ENCODE measurements around the gene CREB3. TPM values are rescaled to one million over a fixed set of nuclear protein-coding genes. Genes with fewer than 3 reads are reported as not detected.

Gene CREB3
- total and polyA plus RNA-seq, 2 experiments from 2014 or later, result 20.3 to 32.4 TPM

DNA sequence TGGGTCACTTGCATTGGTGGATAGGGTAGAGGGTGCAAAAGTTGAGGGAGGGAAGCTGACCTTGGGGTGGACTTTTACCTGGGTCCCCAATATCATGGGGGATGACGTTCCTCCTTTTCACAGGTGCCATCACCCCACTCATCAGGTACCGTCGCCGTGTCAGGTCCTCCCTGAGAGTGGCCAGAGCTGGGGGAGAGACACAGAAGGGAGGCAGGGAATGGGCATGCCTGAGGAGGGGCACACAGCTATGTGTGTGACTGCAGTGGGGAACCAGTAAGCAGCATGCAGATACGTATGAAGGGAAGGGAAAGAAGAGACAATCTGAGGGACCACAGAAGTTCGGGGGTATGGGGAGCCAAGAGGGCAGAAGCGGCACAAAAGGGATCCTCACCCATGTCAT is 6.5 kb downstream of the CREB3 start (continued):
- TF ChIP-seq CTCF (conservative IDR thresholded peaks at IDR 0.05; ENCODE audit: low read depth in 2 of 2), result no peak

- no peak overlapping the region for H3K4me3 ChIP-seq
- no peaks in the 10 kb centered on the region for H3K27me3 ChIP-seq (ENCODE audit: insufficient read depth)
- H3F3A ChIP-seq (replicated peaks; ENCODE audit: low read depth), result peaks cover 6% of the 10 kb centered on the region; the same call in 1 of the 2 replicates
- no peaks in the 10 kb centered on the region for H3K4me1 ChIP-seq (ENCODE audit: insufficient read depth)
- H3K79me2 ChIP-seq (replicated peaks; ENCODE audit: insufficient read depth), result peaks cover 6% of the 10 kb centered on the region
- H3K27ac ChIP-seq (ENCODE audit: low read depth), result no peak overlapping the region
- Mint-ChIP-seq H3K36me3 (ENCODE audit: low read depth) (peaks cover 92% of the 10 kb centered on the region), H3K4me3 (no peak overlapping the region), H3K27ac (no peak overlapping the region), H3K27me3 (ENCODE audit: insufficient read depth, low read depth, poor library complexity) (peaks cover 3% of the 10 kb centered on the region), H3K4me1 (no peaks in the 10 kb centered on the region; the same call in 2 of the 3 replicates), H3K9me3 (no peaks in the 10 kb centered on the region; the same call in 2 of the 3 replicates)
- ATAC-seq (no peak), DNase-seq (ENCODE audit: low spot score) (no peak)
- H2AFZ ChIP-seq, result no peak overlapping the region
- H3K9me2 ChIP-seq (ENCODE audit: insufficient read depth), result no peaks in the 10 kb centered on the region
- H3K36me3 ChIP-seq (ENCODE audit: insufficient read depth), result peaks cover 45% of the 10 kb centered on the region
- peaks cover 14% of the 10 kb centered on the region for H4K20me1 ChIP-seq (replicated peaks; ENCODE audit: insufficient read depth)
- H3K4me2 ChIP-seq, result no peak overlapping the region
- TF ChIP-seq NANOG (IDR thresholded peaks at IDR 0.05; ENCODE audit: borderline replicate concordance) (no peak), ZNF331 (CRISPR knock-in tag; IDR thresholded peaks at IDR 0.05; ENCODE audit: low read depth) (no peak), ZNF114 (CRISPR knock-in tag; IDR thresholded peaks at IDR 0.05) (no peak), ETS1 (IDR thresholded peaks at IDR 0.05) (no peak), CREB1 (CRISPR knock-in tag; IDR thresholded peaks at IDR 0.05; ENCODE audit: low read depth) (no peak), JUNB (IDR thresholded peaks at IDR 0.05; ENCODE audit: unreplicated experiment) (no peak), POLR2AphosphoS5 (IDR thresholded peaks at IDR 0.05; ENCODE audit: low read depth) (no peak; the same call in 1 of the 2 replicates), EZH2phosphoT487 (IDR thresholded peaks at IDR 0.05; ENCODE audit: unreplicated experiment) (no peak), STAT1 (IDR thresholded peaks at IDR 0.05; ENCODE audit: unreplicated experiment) (no peak)
- TF ChIP-seq, protein P1, sequence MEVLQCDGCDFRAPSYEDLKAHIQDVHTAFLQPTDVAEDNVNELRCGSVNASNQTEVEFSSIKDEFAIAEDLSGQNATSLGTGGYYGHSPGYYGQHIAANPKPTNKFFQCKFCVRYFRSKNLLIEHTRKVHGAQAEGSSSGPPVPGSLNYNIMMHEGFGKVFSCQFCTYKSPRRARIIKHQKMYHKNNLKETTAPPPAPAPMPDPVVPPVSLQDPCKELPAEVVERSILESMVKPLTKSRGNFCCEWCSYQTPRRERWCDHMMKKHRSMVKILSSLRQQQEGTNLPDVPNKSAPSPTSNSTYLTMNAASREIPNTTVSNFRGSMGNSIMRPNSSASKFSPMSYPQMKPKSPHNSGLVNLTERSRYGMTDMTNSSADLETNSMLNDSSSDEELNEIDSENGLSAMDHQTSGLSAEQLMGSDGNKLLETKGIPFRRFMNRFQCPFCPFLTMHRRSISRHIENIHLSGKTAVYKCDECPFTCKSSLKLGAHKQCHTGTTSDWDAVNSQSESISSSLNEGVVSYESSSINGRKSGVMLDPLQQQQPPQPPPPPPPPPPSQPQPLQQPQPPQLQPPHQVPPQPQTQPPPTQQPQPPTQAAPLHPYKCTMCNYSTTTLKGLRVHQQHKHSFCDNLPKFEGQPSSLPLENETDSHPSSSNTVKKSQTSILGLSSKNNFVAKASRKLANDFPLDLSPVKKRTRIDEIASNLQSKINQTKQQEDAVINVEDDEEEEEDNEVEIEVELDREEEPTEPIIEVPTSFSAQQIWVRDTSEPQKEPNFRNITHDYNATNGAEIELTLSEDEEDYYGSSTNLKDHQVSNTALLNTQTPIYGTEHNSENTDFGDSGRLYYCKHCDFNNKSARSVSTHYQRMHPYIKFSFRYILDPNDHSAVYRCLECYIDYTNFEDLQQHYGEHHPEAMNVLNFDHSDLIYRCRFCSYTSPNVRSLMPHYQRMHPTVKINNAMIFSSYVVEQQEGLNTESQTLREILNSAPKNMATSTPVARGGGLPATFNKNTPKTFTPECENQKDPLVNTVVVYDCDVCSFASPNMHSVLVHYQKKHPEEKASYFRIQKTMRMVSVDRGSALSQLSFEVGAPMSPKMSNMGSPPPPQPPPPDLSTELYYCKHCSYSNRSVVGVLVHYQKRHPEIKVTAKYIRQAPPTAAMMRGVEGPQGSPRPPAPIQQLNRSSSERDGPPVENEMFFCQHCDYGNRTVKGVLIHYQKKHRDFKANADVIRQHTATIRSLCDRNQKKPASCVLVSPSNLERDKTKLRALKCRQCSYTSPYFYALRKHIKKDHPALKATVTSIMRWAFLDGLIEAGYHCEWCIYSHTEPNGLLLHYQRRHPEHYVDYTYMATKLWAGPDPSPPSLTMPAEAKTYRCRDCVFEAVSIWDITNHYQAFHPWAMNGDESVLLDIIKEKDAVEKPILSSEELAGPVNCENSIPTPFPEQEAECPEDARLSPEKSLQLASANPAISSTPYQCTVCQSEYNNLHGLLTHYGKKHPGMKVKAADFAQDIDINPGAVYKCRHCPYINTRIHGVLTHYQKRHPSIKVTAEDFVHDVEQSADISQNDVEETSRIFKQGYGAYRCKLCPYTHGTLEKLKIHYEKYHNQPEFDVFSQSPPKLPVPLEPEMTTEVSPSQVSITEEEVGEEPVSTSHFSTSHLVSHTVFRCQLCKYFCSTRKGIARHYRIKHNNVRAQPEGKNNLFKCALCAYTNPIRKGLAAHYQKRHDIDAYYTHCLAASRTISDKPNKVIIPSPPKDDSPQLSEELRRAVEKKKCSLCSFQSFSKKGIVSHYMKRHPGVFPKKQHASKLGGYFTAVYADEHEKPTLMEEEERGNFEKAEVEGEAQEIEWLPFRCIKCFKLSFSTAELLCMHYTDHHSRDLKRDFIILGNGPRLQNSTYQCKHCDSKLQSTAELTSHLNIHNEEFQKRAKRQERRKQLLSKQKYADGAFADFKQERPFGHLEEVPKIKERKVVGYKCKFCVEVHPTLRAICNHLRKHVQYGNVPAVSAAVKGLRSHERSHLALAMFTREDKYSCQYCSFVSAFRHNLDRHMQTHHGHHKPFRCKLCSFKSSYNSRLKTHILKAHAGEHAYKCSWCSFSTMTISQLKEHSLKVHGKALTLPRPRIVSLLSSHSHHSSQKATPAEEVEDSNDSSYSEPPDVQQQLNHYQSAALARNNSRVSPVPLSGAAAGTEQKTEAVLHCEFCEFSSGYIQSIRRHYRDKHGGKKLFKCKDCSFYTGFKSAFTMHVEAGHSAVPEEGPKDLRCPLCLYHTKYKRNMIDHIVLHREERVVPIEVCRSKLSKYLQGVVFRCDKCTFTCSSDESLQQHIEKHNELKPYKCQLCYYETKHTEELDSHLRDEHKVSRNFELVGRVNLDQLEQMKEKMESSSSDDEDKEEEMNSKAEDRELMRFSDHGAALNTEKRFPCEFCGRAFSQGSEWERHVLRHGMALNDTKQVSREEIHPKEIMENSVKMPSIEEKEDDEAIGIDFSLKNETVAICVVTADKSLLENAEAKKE (CRISPR knock-in tag; IDR thresholded peaks at IDR 0.05), result no peak
- TF ChIP-seq, protein P2, sequence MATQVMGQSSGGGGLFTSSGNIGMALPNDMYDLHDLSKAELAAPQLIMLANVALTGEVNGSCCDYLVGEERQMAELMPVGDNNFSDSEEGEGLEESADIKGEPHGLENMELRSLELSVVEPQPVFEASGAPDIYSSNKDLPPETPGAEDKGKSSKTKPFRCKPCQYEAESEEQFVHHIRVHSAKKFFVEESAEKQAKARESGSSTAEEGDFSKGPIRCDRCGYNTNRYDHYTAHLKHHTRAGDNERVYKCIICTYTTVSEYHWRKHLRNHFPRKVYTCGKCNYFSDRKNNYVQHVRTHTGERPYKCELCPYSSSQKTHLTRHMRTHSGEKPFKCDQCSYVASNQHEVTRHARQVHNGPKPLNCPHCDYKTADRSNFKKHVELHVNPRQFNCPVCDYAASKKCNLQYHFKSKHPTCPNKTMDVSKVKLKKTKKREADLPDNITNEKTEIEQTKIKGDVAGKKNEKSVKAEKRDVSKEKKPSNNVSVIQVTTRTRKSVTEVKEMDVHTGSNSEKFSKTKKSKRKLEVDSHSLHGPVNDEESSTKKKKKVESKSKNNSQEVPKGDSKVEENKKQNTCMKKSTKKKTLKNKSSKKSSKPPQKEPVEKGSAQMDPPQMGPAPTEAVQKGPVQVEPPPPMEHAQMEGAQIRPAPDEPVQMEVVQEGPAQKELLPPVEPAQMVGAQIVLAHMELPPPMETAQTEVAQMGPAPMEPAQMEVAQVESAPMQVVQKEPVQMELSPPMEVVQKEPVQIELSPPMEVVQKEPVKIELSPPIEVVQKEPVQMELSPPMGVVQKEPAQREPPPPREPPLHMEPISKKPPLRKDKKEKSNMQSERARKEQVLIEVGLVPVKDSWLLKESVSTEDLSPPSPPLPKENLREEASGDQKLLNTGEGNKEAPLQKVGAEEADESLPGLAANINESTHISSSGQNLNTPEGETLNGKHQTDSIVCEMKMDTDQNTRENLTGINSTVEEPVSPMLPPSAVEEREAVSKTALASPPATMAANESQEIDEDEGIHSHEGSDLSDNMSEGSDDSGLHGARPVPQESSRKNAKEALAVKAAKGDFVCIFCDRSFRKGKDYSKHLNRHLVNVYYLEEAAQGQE (IDR thresholded peaks at IDR 0.05; ENCODE audit: unreplicated experiment), result no peak
These were observed 7.8 kb downstream of the CREB3 start for GRCh38 chr9:35740243-35740642.
